Transverse colon (tissue), 4 donors: Measurements from ENCODE around the gene SORD. TPM values are rescaled to one million over a fixed set of nuclear protein-coding genes. Genes with fewer than 3 reads are reported as not detected.

Experiments used
- DNase-seq: peaks from one replicate; pipeline ENCODE4 v3.0.0-alpha.2; 2019
- H3K27ac ChIP-seq, 4 donors: fragments of 200-600 bp; sonication (generic); 2 replicates each; pipeline ENCODE4 v1.5.1; 2016 to 2018; ENCODE audit warnings: inconsistent platforms in 4 of 4
- H3K27me3 ChIP-seq: fragments of 200-600 bp; sonication (generic); 2 replicates; pipeline ENCODE4 v1.5.1; 2017; ENCODE audit warnings: inconsistent platforms
- H3K36me3 ChIP-seq, 4 donors: fragments of 200-600 bp; sonication (generic); 2 replicates each; pipeline ENCODE4 v1.5.1; 2017 to 2019; ENCODE audit warnings: inconsistent platforms in 4 of 4
- H3K4me1 ChIP-seq, 4 donors: fragments of 200-600 bp; sonication (generic); 2 replicates each; pipeline ENCODE4 v1.5.1; 2017 to 2020; ENCODE audit warnings: inconsistent platforms in 4 of 4
- H3K4me3 ChIP-seq, 4 donors: fragments of 200-600 bp; sonication (generic); 1 replicate in 1 of 4; 2 replicates in 3 of 4; pipeline versions ENCODE4 v1.5.1 to v1.6.1; 2017 to 2019; ENCODE audit warnings: inconsistent platforms in 4 of 4
- H3K9me3 ChIP-seq, 2 donors: fragments of 200-600 bp; sonication (generic); 2 replicates each; pipeline ENCODE4 v1.5.1; 2017 to 2019; ENCODE audit warnings: inconsistent platforms in 2 of 2
- EP300 ChIP-seq: sonication (generic); formaldehyde crosslinking; IDR thresholded peaks from one replicate; pipeline ENCODE4 v1.6.1; 2017; ENCODE audit warnings: antibody characterized with exemption, low read depth
- POLR2A ChIP-seq: fragments of 450-650 bp; IDR thresholded peaks from one replicate; pipeline ENCODE4 v1.6.1; 2016; ENCODE audit warnings: antibody characterized with exemption, mild to moderate bottlenecking, moderate library complexity
- POLR2AphosphoS5 ChIP-seq, 3 donors: sonication (generic); formaldehyde crosslinking; IDR thresholded peaks; one replicate each; pipeline ENCODE4 v1.6.1; 2016; ENCODE audit warnings: antibody characterized with exemption in 3 of 3
- WGBS, 2 donors: methylation state at CpG; one replicate each; pipeline ENCODE4 v1.1.5; 2018; ENCODE audit warnings: low coverage in 1 of 2; 5-methylcytosine and 5-hydroxymethylcytosine counted together
- in situ Hi-C, 4 donors: fragments of 200-750 bp; cut with MboI; loops; one replicate each; pipeline versions ENCODE4 v1.15.0 to v1.15.1; 2017; ENCODE audit warnings: low sequenced_read_pairs in 3 of 4, low pct_ligation_motif_present in 1 of 4, low pct_unique_long_range_greater_than_20kb in 1 of 4
- intact Hi-C: fragments of 100-400 bp; cut with DNase I; formaldehyde crosslinking; loops from one replicate; pipeline ENCODE4 v1.15.1; 2023; ENCODE audit warnings: low total_unique reads
- total RNA-seq, 4 donors: library from RNA; depleted of rRNA; stranded (reverse); fragments of >200 nt; gene quantifications; one replicate each; pipeline ENCODE4 v1.1.0, GENCODE V29; 2016
- TF ChIP-seq, protein P1 (sequence below), 5 experiments: fragments of 200-600 bp in 3 of 5; fragments of 450-650 bp in 2 of 5; sonication (generic) in 3 of 5; IDR thresholded peaks; 1 replicate in 2 of 5; 2 replicates in 3 of 5; pipeline ENCODE4 v1.5.1; 2016 to 2017; ENCODE audit warnings: antibody characterized with exemption in 5 of 5, inconsistent platforms in 3 of 5, mild to moderate bottlenecking in 2 of 5, moderate library complexity in 1 of 5

Gene SORD
- total RNA-seq, 4 donors from 2014 or later: 0.75 to 36.2 (median 11.3) TPM

DNA sequence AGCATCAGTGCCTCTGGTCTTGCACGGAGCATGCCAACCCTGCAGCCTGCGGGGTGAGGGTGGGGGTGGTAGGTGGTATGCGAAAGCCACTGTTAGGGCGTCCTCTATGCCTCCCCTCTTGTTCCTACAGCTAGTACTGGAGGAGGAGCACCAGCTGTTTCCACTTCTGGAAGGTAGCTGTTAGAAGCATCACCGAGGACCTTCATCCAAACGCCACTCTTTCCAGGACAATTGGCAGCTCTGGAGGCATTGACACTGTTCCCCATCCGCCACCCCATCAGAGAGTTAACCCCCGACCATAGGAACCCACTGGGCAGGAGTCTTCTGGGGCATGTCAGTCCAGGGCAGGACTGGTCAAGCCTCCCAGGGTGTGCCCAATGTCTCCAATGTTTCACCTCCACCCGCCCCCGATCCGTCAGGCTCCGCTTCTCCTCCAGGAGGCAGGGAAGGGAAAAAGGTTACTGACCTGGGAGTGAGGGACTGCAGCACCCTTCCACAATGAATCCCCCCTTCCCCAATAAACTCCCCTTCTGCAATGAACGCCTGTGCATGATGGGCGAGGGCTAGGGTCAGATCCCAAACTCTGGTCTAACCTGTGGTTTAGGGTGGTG is 90.5 kb downstream of the SORD start:
- DNase-seq: no peak
- 10% methylated on average over 14 of the region's 14 CpGs; no CpG with 5 or more reads in 1 of the 2 donors for WGBS, 2 donors
- H3K9me3 ChIP-seq: no peaks in the 10 kb centered on the region
- no peak overlapping the region for H3K27ac ChIP-seq
- peaks cover 90% of the 10 kb centered on the region for H3K27me3 ChIP-seq
- intact Hi-C loops (no loop called here), in situ Hi-C loops (loop anchor here in 1 of 4 donors (25.0 kb wide), 1 partner anchor 151 kb away; the partner anchor contains the start of gene TERB2)
- peaks cover 14 to 36% (median 24%) of the 10 kb centered on the region in 4 donors for H3K4me1 ChIP-seq
- no peak for TF ChIP-seq EP300
- no peak for TF ChIP-seq POLR2AphosphoS5 (IDR thresholded peaks at IDR 0.05)
- no peak for TF ChIP-seq POLR2A
- TF ChIP-seq, protein P1, sequence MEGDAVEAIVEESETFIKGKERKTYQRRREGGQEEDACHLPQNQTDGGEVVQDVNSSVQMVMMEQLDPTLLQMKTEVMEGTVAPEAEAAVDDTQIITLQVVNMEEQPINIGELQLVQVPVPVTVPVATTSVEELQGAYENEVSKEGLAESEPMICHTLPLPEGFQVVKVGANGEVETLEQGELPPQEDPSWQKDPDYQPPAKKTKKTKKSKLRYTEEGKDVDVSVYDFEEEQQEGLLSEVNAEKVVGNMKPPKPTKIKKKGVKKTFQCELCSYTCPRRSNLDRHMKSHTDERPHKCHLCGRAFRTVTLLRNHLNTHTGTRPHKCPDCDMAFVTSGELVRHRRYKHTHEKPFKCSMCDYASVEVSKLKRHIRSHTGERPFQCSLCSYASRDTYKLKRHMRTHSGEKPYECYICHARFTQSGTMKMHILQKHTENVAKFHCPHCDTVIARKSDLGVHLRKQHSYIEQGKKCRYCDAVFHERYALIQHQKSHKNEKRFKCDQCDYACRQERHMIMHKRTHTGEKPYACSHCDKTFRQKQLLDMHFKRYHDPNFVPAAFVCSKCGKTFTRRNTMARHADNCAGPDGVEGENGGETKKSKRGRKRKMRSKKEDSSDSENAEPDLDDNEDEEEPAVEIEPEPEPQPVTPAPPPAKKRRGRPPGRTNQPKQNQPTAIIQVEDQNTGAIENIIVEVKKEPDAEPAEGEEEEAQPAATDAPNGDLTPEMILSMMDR (IDR thresholded peaks at IDR 0.05): no peak
- no peaks in the 10 kb centered on the region for H3K36me3 ChIP-seq
- no peak overlapping the region for H3K4me3 ChIP-seq

DNA sequence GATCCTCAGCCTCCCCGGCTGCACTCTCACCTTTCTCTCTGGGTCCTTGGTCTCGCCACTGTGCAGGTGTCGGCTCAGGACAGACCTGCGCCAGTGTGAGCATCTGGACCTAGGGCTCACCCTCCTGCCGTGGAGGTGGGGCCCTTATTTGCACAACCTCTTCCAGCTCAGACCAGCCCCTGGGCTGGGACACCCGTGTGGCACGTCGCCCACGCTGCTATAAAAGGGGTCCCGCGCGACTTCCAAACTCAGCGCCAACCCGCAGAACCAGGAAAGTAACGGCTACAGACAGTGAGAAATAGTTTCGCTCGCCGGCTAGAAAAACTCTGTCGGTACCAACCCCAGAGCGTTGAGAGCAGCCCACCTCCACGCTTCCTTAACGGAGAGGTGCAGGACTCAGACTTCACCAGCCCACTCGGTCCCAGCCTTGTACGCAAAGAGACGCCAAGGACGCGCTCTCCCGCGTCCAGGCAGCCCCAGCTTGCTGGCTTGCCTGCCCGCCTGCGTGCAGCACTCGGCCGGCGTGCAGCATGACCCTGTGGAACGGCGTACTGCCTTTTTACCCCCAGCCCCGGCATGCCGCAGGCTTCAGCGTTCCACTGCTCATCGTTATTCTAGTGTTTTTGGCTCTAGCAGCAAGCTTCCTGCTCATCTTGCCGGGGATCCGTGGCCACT is 91.2 kb downstream of the SORD start, which contains the start of the genes DUOX2 and DUOXA2:
DUOX2 (minus strand) TSS at position 97 of the 675 bp plus-strand sequence. CDS start 761 bp downstream, outside the sequence.
DUOXA2 (plus strand) TSS at position 251 of the 675 bp plus-strand sequence; CDS start at position 531, 280 bp downstream.
- in situ Hi-C loops: loop anchor here in 1 of 4 donors (25.0 kb wide), 1 partner anchor 152 kb away; the partner anchor contains the start of gene TERB2
- peaks cover 14 to 36% (median 24%) of the 10 kb centered on the region in 4 donors for H3K4me1 ChIP-seq
- no peaks in the 10 kb centered on the region for H3K9me3 ChIP-seq
- peaks cover 89% of the 10 kb centered on the region for H3K27me3 ChIP-seq
- no peak within 1 kb of the TSS for H3K27ac ChIP-seq
- intact Hi-C loops: no loop called here
- no peak for DNase-seq
- TF ChIP-seq POLR2A: no peak
- TF ChIP-seq EP300: no peak
- TF ChIP-seq, protein P1 (IDR thresholded peaks at IDR 0.05): no peak
- TF ChIP-seq POLR2AphosphoS5 (IDR thresholded peaks at IDR 0.05): no peak
- H3K4me3 ChIP-seq: peak within 1 kb of the TSS in 1 of 4 donors; percentile 0
- H3K36me3 ChIP-seq: no peaks in the 10 kb centered on the region
- WGBS, 2 donors: 1% methylated on average over 42 of the region's 42 CpGs; no CpG with 5 or more reads in 1 of the 2 donors

DNA sequence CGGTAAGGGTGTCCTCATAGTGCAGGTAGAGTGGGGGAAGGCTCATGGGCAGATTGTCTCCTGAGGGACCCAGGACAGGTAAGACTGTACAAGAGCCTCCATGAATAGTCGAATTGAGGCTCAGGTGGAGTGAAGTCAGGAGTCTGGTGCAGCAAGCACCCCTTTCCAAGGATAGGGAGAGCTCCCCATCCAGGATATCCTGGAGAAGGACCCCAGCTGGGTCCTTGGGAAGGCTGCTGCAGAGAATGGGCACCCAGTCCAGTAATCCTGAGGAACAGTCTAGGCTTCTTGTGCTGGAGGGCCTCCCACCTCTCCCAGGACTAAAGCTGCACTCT is 91.7 kb downstream of the SORD start:
- TF ChIP-seq POLR2A: no peak
- TF ChIP-seq EP300: no peak
- TF ChIP-seq, protein P1 (IDR thresholded peaks at IDR 0.05): no peak
- TF ChIP-seq POLR2AphosphoS5 (IDR thresholded peaks at IDR 0.05): no peak
- Histone ChIP-seq H3K27ac (no peak overlapping the region), H3K9me3 (no peaks in the 10 kb centered on the region), H3K36me3 (no peaks in the 10 kb centered on the region), H3K27me3 (peaks cover 89% of the 10 kb centered on the region), H3K4me1 (peaks cover 14 to 36% (median 24%) of the 10 kb centered on the region in 4 donors), H3K4me3 (no peak overlapping the region)
- WGBS, 2 donors: 6% methylated on average over 2 of the region's 2 CpGs; no CpG with 5 or more reads in 1 of the 2 donors
- in situ Hi-C loops: loop anchor here in 1 of 4 donors (25.0 kb wide), 1 partner anchor 152 kb away; the partner anchor contains the start of gene TERB2
- DNase-seq: no peak
- intact Hi-C loops: no loop called here

DNA sequence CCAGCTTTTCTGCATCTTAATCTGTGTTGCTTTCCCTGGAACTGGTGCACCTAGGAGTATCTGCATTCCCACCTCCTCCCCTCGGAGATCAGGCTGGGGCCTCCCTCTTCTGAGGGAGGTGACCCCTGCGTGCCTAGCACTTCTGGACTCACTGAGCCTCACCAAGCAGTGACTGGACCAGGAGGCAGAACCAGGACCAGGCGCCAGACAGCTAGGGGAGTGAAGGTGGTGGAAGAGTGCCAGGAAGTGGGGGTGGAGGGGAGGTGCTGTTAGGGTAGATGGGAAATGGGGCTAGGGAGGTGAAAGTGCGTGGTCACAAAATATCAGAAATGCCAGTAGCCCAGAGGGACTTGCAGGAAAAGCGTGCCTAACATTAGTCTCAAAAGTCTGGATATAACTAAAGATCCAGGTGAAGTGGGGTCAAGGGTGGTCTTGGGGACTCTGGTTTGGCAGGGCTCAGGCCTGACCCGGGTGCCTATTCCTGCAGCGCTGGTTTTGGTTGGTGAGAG is 92.4 kb downstream of the SORD start:
- H3K4me1 ChIP-seq: peaks cover 14 to 36% (median 24%) of the 10 kb centered on the region in 4 donors
- H3K4me3 ChIP-seq: no peak overlapping the region
- H3K27me3 ChIP-seq: peaks cover 89% of the 10 kb centered on the region
- no peak for DNase-seq
- H3K36me3 ChIP-seq: no peaks in the 10 kb centered on the region
- no peaks in the 10 kb centered on the region for H3K9me3 ChIP-seq
- 71 to 80% methylated on average over 1 to 7 of the region's 7 CpGs for WGBS, 2 donors
- in situ Hi-C loops: loop anchor here in 1 of 4 donors (25.0 kb wide), 1 partner anchor 153 kb away; the partner anchor contains the start of gene TERB2
- TF ChIP-seq POLR2AphosphoS5 (IDR thresholded peaks at IDR 0.05): no peak
- intact Hi-C loops: no loop called here
- no peak overlapping the region for H3K27ac ChIP-seq
